Limb (tissue), 2 donors: ENCODE data around the gene RCOR3.
"Not testable (repeated sequence)": the region's sequence is repeated elsewhere in the genome, so short reads cannot be mapped to it uniquely, and the experiment has no call there.

ENCODE experiments used
- DNase-seq, 2 donors: peaks; one replicate each; pipeline ENCODE4 v3.0.0-alpha.2; 2016; ENCODE audit errors: extremely low spot score in 2 of 2

RCOR3 gene

GRCh38 chr1:211340622-211341507 lies 81.7 kb downstream of the RCOR3 start:
- DNase-seq = no peak

- DNase-seq = no peak
Observed at GRCh38 chr1:211341999-211342398, 82.8 kb downstream of the RCOR3 start.

GRCh38 chr1:211343607-211344006 lies 84.4 kb downstream of the RCOR3 start:
- no peak for DNase-seq

DNA sequence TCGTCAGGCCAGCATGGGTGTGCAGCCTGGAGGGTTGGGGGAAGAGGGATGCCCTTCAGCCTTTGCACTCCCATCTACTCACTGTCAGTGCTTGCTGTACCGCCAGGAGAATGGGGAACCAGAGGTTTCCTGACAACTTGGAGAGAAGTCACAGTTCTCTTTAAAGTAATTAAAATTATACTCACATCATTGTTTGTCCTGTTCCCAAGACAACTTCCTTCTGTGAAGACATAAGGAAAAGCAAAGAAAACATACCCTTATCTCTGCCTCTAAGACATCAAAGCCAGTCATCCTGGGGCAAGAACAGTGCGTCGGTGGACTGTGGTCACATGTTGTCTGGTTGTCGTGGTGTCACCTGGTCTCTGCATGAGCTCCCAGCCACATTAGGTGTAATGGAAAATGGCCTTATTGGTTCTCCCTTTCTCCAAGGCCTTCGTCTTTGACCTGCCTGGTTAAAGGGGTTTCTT lies 85.0 kb downstream of the RCOR3 start:
- no peak for DNase-seq

DNA sequence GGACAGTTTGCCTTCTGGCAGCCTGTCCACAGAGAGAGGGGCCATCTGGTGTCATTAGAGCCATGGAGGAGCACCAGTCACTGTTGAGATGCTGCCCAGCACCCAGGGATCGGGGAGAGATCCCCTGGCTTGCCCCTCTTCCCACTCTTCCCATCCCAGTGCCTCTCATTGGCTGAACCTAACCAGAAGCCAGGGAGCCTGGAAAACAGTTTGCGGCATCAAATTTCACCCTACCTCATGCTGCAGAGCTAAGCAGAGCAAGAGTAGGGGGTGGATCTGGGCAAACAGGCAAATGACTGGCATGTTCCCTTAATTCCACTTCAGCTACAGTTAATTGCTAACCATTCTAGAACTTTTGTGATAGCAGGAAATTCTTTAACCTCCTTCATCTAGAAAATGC lies 86.6 kb downstream of the RCOR3 start:
- no peak for DNase-seq

DNA sequence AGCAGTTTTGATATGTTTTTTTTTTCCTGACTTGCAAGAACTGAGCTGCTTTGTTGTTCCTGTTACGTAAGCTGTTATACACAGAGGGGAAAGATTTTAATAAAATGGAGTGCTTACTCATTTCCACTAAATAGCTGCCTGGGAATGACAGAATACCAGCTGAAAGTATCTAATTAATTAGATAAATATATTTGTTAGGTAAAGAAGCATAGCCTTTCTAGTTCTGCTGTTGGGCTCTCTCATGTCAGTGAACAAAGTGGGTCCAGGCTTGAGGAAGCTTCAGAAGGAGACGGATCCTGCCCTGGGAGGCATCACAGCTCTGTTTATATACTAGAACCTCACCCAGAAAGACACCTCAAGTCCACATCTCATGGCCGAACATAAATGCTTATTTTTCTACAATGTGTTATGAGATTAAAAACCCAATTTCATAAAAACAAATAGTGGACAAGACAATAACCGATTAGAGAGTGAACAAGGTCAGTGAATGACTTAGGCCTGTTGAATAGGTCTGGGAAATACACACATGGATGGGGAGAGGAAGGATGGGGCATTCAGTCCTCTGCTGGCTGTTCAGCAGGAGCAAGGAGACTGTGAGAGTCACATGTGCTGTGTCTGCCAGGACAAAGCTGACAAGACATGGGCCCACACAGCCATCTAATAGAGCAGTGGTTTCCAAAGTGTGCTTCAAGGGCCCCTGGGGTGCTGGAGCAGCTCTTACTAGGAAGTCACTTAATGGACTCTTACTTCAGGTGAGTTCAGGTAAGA lies 88.1 kb downstream of the RCOR3 start:
- DNase-seq = no peak

GRCh38 chr1:211348547-211348946 lies 89.4 kb downstream of the RCOR3 start:
- no peak for DNase-seq

GRCh38 chr1:211349741-211350140 lies 90.6 kb downstream of the RCOR3 start:
- no peak for DNase-seq

- not testable (repeated sequence) for DNase-seq
Observed at GRCh38 chr1:211352055-211352454, 92.9 kb downstream of the RCOR3 start.

DNA sequence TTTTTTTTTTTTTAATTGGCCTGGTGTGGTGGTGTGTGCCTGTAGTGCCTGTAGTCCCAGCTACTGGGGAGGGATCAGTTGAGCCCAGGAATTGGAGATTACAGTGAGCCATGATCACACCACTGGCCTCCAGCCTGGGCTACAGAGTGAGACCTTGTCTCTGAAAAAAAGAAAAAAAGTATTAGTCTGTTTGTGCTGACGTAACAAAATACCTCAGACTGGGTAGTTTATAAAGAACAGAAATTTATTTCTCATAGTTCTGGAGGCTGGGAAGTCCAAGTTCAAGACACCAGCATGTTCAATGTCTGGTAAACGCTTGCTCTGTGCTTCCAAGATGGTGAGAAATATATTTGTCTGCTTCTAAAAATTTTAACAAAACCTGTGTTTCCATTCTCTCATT lies 93.3 kb downstream of the RCOR3 start:
- no peak for DNase-seq

DNA sequence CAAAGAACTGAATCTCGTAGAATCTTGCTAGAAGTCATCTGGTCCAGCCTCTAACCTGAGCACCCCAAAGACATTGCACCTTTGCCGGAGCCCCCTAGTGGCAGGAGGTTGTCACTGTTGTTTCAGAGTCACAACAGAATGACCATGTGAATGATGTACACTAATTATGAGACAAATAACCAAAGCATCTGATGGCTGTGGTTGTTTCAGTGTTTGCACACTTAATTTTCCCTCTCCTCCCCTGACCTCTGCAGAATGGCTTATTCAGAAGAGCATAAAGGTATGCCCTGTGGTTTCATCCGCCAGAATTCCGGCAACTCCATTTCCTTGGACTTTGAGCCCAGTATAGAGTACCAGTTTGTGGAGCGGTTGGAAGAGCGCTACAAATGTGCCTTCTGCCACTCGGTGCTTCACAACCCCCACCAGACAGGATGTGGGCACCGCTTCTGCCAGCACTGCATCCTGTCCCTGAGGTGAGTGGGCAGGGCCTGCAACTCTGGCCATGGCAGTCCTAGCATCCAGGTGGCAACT lies 93.9 kb downstream of the RCOR3 start:
- DNase-seq = no peak

DNA sequence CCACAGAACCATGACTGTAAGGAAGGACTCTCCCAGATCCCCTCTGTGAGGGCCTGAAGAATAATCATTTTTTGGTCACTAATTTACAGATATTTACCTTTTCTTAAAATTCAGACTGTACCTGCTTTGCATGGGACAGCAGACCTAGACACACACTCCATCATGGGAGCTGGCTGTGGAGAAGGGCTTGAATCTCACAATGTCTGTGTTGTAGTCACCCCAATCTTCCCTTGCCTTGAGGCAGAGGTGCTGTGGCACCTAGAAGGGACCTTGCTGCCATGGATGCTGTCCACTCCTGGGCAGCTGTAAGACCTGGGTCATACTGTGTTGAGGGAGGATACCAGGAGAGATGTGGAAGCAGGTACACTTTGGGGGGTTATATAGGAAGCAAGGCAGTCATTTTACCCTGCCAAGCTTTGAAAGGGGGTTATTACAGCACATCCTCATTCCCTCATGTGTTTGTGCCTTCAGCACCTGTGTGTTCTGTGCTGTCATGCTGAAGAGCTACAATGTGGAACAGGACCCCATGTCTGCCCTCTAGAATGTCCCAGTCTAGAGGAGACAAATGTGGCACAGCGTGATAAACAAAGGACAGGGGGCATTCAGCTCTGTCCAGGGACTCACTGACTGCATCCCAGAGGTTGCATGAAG lies 94.5 kb downstream of the RCOR3 start:
- DNase-seq = no peak

DNA sequence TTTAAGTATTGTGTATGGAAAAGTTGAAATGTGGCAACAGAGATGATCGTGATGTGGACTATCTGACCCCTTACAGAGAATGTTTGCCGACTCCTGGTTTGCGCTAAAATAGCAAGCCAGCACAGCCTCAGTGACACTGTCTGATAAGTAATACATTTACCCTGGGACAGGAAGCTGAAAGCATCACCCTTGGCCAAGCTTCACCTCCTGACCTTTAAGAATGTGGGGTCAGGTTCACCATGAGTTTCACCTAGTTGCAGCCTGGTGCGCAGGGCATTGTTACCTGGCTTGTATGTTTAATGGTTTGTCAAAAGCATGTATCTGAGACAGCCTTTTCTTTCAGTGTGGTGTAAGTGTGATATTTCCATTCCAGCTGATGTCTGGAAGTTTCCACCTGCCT lies 96.7 kb downstream of the RCOR3 start:
- DNase-seq = no peak

- DNase-seq = no peak
Observed at GRCh38 chr1:211356723-211357407, 97.7 kb downstream of the RCOR3 start.

GRCh38 chr1:211358685-211359084 lies 99.5 kb downstream of the RCOR3 start:
- no peak for DNase-seq

DNA sequence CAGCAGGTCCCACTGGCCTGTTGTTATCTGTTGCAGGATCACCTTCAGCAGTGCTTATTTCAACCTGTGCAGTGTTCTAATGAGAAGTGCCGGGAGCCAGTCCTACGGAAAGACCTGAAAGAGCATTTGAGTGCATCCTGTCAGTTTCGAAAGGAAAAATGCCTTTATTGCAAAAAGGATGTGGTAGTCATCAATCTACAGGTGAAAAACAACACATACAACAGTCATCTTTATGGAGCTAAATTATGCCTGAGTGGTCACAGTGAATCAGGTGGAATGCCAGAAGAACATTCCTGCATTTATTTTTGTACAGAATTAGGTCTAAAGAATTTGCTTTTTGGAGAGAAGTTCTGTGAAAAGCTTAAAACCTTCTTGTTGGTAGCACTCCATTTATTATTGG lies 100.7 kb downstream of the RCOR3 start:
- DNase-seq = no peak

- no peak for DNase-seq
Observed at GRCh38 chr1:211361202-211361601, 102.0 kb downstream of the RCOR3 start.
